Prostate gland (tissue), 2 donors: ENCODE results near the gene PLCZ1. TPM values are rescaled to one million over a fixed set of nuclear protein-coding genes. Genes with fewer than 3 reads are reported as not detected.

Experiments used
- DNase-seq: peaks from one replicate; pipeline ENCODE4 v3.0.0-alpha.2; 2019; ENCODE audit warnings: low spot score
- H3K27ac ChIP-seq, 2 donors: fragments of 200-600 bp; sonication (generic); 2 replicates each; pipeline ENCODE4 v1.5.1; 2017 to 2019
- H3K27me3 ChIP-seq: fragments of 200-600 bp; sonication (generic); replicated peaks from 2 replicates; pipeline ENCODE4 v1.5.1; 2019; ENCODE audit not compliant: insufficient read depth
- H3K36me3 ChIP-seq, 2 donors: fragments of 200-600 bp; sonication (generic); 1 replicate in 1 of 2; 2 replicates in 1 of 2; pipeline versions ENCODE4 v1.5.1 to v1.8.1; 2017 to 2019
- H3K4me1 ChIP-seq: fragments of 200-600 bp; sonication (generic); replicated peaks from 2 replicates; pipeline ENCODE4 v1.5.1; 2019
- H3K4me3 ChIP-seq, 2 donors: fragments of 200-600 bp; sonication (generic); 2 replicates each; pipeline ENCODE4 v1.5.1; 2017 to 2019
- H3K9me3 ChIP-seq: fragments of 200-600 bp; sonication (generic); 2 replicates; pipeline ENCODE4 v1.5.1; 2017
- POLR2A ChIP-seq: fragments of 450-650 bp; IDR thresholded peaks from one replicate; pipeline ENCODE4 v1.6.1; 2016; ENCODE audit warnings: antibody characterized with exemption, mild to moderate bottlenecking
- POLR2AphosphoS5 ChIP-seq: sonication (generic); formaldehyde crosslinking; IDR thresholded peaks from one replicate; pipeline ENCODE4 v1.6.1; 2017; ENCODE audit warnings: antibody characterized with exemption
- WGBS: methylation state at CpG from one replicate; pipeline ENCODE4 v1.1.5; 2018; 5-methylcytosine and 5-hydroxymethylcytosine counted together
- intact Hi-C: fragments of 100-400 bp; cut with DNase I; formaldehyde crosslinking; loops from one replicate; pipeline ENCODE4 v1.14.2; 2022
- total RNA-seq, 2 donors: library from RNA; depleted of rRNA; stranded (reverse); fragments of >200 nt; gene quantifications; one replicate each; pipeline ENCODE4 v1.1.0, GENCODE V29; 2016
- TF ChIP-seq, protein P1 (sequence below), 4 experiments: fragments of 200-600 bp in 2 of 4; fragments of 450-650 bp in 2 of 4; sonication (generic) in 2 of 4; IDR thresholded peaks; 1 replicate in 3 of 4; 2 replicates in 1 of 4; pipeline ENCODE4 v1.5.1; 2016 to 2019; ENCODE audit warnings: antibody characterized with exemption in 4 of 4, mild to moderate bottlenecking in 2 of 4, moderate library complexity in 2 of 4

The PLCZ1 gene
- total RNA-seq, 2 donors from 2014 or later: 0.85 TPM; not detected in 1

DNA sequence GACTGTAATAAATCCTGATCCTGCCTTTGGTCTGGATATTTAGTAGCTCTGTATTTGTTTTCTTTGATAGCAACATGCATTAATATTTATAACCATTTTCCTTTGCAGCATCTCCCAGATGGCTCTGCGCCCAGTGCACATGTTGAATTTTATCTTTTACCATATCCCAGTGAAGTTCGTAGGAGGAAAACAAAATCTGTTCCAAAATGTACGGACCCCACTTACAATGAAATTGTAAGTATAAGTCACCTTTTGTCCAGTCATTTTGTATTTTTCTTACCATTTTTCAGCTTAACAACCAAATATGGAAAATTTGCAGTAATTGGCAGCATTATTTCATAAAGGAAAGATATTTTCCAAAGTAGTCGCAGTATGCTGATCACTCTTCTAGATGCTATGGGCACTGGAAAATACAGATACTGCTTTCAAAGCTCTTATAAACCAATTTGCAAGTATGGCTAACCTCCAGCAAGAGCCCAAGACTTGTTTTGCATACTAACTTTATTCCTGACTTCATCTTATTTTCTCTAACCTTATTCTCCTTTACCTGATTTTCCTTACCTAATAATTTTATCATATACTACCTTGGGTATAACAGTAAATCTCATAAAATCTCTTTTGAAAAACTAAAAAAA is 97.4 kb downstream of the PLCZ1 start:
- Histone ChIP-seq H3K36me3 (no peaks in the 10 kb centered on the region), H3K27me3 (no peaks in the 10 kb centered on the region), H3K4me3 (no peak overlapping the region), H3K4me1 (no peaks in the 10 kb centered on the region), H3K9me3 (no peaks in the 10 kb centered on the region), H3K27ac (no peak overlapping the region)
- TF ChIP-seq, protein P1, sequence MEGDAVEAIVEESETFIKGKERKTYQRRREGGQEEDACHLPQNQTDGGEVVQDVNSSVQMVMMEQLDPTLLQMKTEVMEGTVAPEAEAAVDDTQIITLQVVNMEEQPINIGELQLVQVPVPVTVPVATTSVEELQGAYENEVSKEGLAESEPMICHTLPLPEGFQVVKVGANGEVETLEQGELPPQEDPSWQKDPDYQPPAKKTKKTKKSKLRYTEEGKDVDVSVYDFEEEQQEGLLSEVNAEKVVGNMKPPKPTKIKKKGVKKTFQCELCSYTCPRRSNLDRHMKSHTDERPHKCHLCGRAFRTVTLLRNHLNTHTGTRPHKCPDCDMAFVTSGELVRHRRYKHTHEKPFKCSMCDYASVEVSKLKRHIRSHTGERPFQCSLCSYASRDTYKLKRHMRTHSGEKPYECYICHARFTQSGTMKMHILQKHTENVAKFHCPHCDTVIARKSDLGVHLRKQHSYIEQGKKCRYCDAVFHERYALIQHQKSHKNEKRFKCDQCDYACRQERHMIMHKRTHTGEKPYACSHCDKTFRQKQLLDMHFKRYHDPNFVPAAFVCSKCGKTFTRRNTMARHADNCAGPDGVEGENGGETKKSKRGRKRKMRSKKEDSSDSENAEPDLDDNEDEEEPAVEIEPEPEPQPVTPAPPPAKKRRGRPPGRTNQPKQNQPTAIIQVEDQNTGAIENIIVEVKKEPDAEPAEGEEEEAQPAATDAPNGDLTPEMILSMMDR (IDR thresholded peaks at IDR 0.05): no peak
- TF ChIP-seq POLR2A: no peak
- no peak for TF ChIP-seq POLR2AphosphoS5
- intact Hi-C loops: no loop called here
- no peak for DNase-seq
- WGBS: 76% methylated on average over 4 of the region's 4 CpGs

DNA sequence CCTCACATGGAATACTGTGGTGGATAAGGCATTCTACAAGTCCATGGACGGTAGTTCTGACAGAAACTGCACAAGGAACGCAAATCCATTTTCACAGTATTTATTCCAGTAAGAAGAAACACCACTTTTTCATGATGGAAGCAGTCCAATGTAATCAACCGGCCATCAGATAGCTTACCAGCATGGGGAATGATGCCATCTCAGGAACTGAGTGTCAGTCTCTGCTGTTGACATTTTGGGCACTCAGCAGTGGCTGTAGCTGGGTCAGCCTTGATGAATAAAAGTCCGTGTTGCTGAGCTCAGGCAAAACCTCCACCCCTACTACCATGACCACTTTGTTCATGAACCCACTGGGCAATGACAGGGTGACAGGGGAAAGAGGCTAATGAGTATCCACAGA is 103.4 kb downstream of the PLCZ1 start:
- Histone ChIP-seq H3K4me1 (no peaks in the 10 kb centered on the region), H3K9me3 (no peaks in the 10 kb centered on the region), H3K27ac (no peak overlapping the region), H3K36me3 (no peaks in the 10 kb centered on the region), H3K27me3 (no peaks in the 10 kb centered on the region), H3K4me3 (no peak overlapping the region)
- WGBS: 77% methylated on average over 4 of the region's 4 CpGs
- TF ChIP-seq, protein P1 (IDR thresholded peaks at IDR 0.05): no peak
- no peak for TF ChIP-seq POLR2A
- TF ChIP-seq POLR2AphosphoS5: no peak
- intact Hi-C loops: no loop called here
- DNase-seq: no peak

Other genes with a start within 250 kb of the PLCZ1 start
- gene CAPZA3, start 107 bp upstream of the PLCZ1 start, total RNA-seq: 1 to 10 TPM in 1 of 2 donors, not detected in 1; 6.4 TPM